Measurements from ENCODE around the gene OLIG2.

The OLIG2 gene

GRCh38 chr21:33033961-33034413 is 8.3 kb downstream of the OLIG2 start:
- H3K27ac ChIP-seq: no peak overlapping the region
- peaks cover 0 to 10% (median 3%) of the 10 kb centered on the region in 4 donors for H3K4me1 ChIP-seq
- TF ChIP-seq CTCF (IDR thresholded peaks at IDR 0.05): no peak
- no peak overlapping the region for H3K4me3 ChIP-seq
- intact Hi-C loops (cut with DNase I; ENCODE audit: low total_unique reads): no loop called here
- H3K27me3 ChIP-seq: peaks cover 0 to 71% of the 10 kb centered on the region in 2 donors
- no peak for DNase-seq
- H3K9me3 ChIP-seq: no peaks in the 10 kb centered on the region
- H3K36me3 ChIP-seq: no peaks in the 10 kb centered on the region

GRCh38 chr21:33035147-33035546 is 9.4 kb downstream of the OLIG2 start:
- H3K27me3 ChIP-seq: peaks cover 0 to 60% of the 10 kb centered on the region in 2 donors
- no peak overlapping the region for H3K27ac ChIP-seq
- H3K36me3 ChIP-seq: no peaks in the 10 kb centered on the region
- H3K9me3 ChIP-seq: no peaks in the 10 kb centered on the region
- DNase-seq: no peak
- intact Hi-C loops (cut with DNase I; ENCODE audit: low total_unique reads): no loop called here
- no peak for TF ChIP-seq CTCF (IDR thresholded peaks at IDR 0.05)
- peaks cover 0 to 4% (median 0%) of the 10 kb centered on the region in 4 donors for H3K4me1 ChIP-seq
- no peak overlapping the region for H3K4me3 ChIP-seq

- H3K4me1 ChIP-seq: peaks cover 0 to 4% (median 0%) of the 10 kb centered on the region in 4 donors
- intact Hi-C loops (cut with DNase I; ENCODE audit: low total_unique reads): no loop called here
- no peaks in the 10 kb centered on the region for H3K9me3 ChIP-seq
- no peak for TF ChIP-seq CTCF (IDR thresholded peaks at IDR 0.05)
- peak in 1 of 2 donors; percentile 47 for DNase-seq
- H3K27ac ChIP-seq: no peak overlapping the region
- H3K27me3 ChIP-seq: peaks cover 0 to 58% of the 10 kb centered on the region in 2 donors
- H3K36me3 ChIP-seq: no peaks in the 10 kb centered on the region
- no peak overlapping the region for H3K4me3 ChIP-seq
Observed at GRCh38 chr21:33036430-33037162, 10.9 kb downstream of the OLIG2 start.

- intact Hi-C loops (cut with DNase I; ENCODE audit: low total_unique reads): no loop called here
- TF ChIP-seq CTCF (IDR thresholded peaks at IDR 0.05): no peak
- DNase-seq: no peak
- no peak overlapping the region for H3K27ac ChIP-seq
- H3K4me3 ChIP-seq: no peak overlapping the region
- no peaks in the 10 kb centered on the region for H3K9me3 ChIP-seq
- peaks cover 0 to 4% (median 0%) of the 10 kb centered on the region in 4 donors for H3K4me1 ChIP-seq
- H3K36me3 ChIP-seq: no peaks in the 10 kb centered on the region
- H3K27me3 ChIP-seq: peaks cover 0 to 57% of the 10 kb centered on the region in 2 donors
Observed at GRCh38 chr21:33037501-33037900, 11.8 kb downstream of the OLIG2 start.

GRCh38 chr21:33039536-33039935 is 13.8 kb downstream of the OLIG2 start:
- no peak for DNase-seq
- H3K27me3 ChIP-seq: peaks cover 0 to 50% of the 10 kb centered on the region in 2 donors
- H3K4me3 ChIP-seq: no peak overlapping the region

More at GRCh38 chr21:33039536-33039935, 13.8 kb downstream of the OLIG2 start:
- intact Hi-C loops (cut with DNase I; ENCODE audit: low total_unique reads): no loop called here
- H3K27ac ChIP-seq: no peak overlapping the region
- no peaks in the 10 kb centered on the region for H3K36me3 ChIP-seq
- TF ChIP-seq CTCF (IDR thresholded peaks at IDR 0.05): no peak
- no peaks in the 10 kb centered on the region for H3K4me1 ChIP-seq
- no peaks in the 10 kb centered on the region for H3K9me3 ChIP-seq
